Thymus (tissue), 11 donors: ENCODE results near the gene USP47. TPM values are rescaled to one million over a fixed set of nuclear protein-coding genes. Genes with fewer than 3 reads are reported as not detected.

Experiments used
- DNase-seq, 9 donors: peaks; one replicate each; pipeline ENCODE4 v3.0.0-alpha.2; 2013; ENCODE audit warnings: low spot score in 9 of 9, low read depth in 6 of 9, missing footprints in 1 of 9
- H3K27ac ChIP-seq, 2 donors: one replicate each; pipeline ENCODE4 v1.5.1; 2013; ENCODE audit warnings: control low read depth in 1 of 2, low read depth in 1 of 2, low read length in 1 of 2, mild to moderate bottlenecking in 1 of 2, moderate library complexity in 1 of 2
- H3K27me3 ChIP-seq, 2 donors: one replicate each; pipeline ENCODE4 v1.5.1; 2013; ENCODE audit warnings: low read length in 1 of 2; ENCODE audit not compliant: control insufficient read depth in 2 of 2, insufficient read depth in 1 of 2
- H3K36me3 ChIP-seq, 2 donors: one replicate each; pipeline ENCODE4 v1.5.1; 2013; ENCODE audit warnings: low read length in 1 of 2, mild to moderate bottlenecking in 1 of 2, moderate library complexity in 1 of 2; ENCODE audit not compliant: control insufficient read depth in 2 of 2, insufficient read depth in 2 of 2
- H3K4me1 ChIP-seq, 2 donors: one replicate each; pipeline ENCODE4 v1.5.1; 2013; ENCODE audit warnings: low read length in 2 of 2; ENCODE audit not compliant: control insufficient read depth in 2 of 2, insufficient read depth in 2 of 2
- H3K4me3 ChIP-seq, 2 donors: one replicate each; pipeline ENCODE4 v1.5.1; 2013; ENCODE audit warnings: low read length in 2 of 2, control low read depth in 1 of 2, mild to moderate bottlenecking in 1 of 2
- H3K9me3 ChIP-seq, 2 donors: one replicate each; pipeline ENCODE4 v1.5.1; 2013; ENCODE audit warnings: low read length in 1 of 2, mild to moderate bottlenecking in 1 of 2; ENCODE audit not compliant: control insufficient read depth in 2 of 2, insufficient read depth in 1 of 2
- WGBS: extraction: QIAGEN DNeasy Blood & Tissue Kit; methylation state at CpG from one replicate; pipeline ENCODE4 v1.1.7; 2013; 5-methylcytosine and 5-hydroxymethylcytosine counted together
- polyA plus RNA-seq: library from polyadenylated mRNA; stranded (reverse); fragments of 200-250 nt; gene quantifications from one replicate; pipeline ENCODE4 v1.2.3, GENCODE V29; 2013
- total RNA-seq: library from RNA; stranded (reverse); fragments of 120-200 nt; gene quantifications from one replicate; pipeline ENCODE4 v1.2.4, GENCODE V29; 2013
- donor health status: healthy.

USP47 gene
- total and polyA plus RNA-seq, 2 donors, result 40.3 to 56.5 TPM

DNA sequence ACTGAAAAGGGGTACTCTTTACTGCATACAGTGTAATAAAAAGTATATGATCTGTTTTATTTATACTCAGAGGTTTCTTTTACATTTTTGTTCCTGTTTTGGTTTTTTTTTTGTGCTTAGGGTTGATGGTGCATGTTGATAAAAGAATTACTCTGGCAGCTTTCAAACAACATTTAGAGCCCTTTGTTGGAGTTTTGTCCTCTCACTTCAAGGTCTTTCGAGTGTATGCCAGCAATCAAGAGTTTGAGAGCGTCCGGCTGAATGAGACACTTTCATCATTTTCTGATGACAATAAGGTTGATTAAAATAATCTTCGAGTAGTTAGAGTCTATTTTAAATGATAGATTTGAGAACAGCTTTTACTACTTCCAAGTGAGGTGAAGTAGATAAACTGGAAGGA lies 106.1 kb downstream of the USP47 start:
- H3K4me3 ChIP-seq, result no peak overlapping the region
- H3K36me3 ChIP-seq, result peaks cover 7 to 61% of the 10 kb centered on the region in 2 donors
- no peak overlapping the region for H3K27ac ChIP-seq
- DNase-seq, result no peak
- no peaks in the 10 kb centered on the region for H3K9me3 ChIP-seq
- 99% methylated on average over 4 of the region's 4 CpGs for WGBS
- H3K4me1 ChIP-seq, result no peaks in the 10 kb centered on the region
- H3K27me3 ChIP-seq, result no peaks in the 10 kb centered on the region

DNA sequence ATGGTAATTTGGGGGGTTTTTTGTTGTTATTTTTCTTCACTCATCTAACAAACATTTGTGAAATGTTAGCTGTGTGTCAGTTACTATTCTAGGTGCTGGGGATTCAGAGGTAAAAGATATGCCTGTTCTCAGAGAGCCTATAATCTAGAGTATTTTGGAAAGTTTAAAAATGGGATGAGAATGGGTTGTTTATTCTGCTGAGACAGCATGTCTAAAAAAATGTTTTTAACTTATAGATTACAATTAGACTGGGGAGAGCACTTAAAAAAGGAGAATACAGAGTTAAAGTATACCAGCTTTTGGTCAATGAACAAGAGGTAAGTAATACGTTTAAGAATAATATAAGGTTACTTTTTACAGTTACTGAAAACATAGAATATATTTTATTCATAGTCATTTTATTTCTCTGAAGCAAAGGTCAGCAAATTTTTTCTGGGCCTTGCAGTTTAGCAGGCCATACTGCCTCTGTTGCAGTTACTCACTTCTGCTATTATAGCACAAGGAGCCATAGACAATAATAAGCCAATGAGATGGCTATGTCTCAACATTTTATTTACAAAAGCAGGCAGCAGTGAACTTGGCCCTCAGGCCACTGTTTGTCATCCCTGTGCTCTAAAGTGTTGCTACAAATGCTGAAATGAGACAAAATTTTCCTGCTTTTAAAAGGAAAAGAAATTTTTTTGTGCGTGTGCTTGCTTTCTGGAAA lies 106.6 kb downstream of the USP47 start:
- WGBS, result 98% methylated on average over 2 of the region's 2 CpGs
- Histone ChIP-seq H3K27me3 (no peaks in the 10 kb centered on the region), H3K4me1 (no peaks in the 10 kb centered on the region), H3K4me3 (no peak overlapping the region), H3K27ac (no peak overlapping the region), H3K36me3 (peaks cover 6 to 63% of the 10 kb centered on the region in 2 donors), H3K9me3 (no peaks in the 10 kb centered on the region)
- DNase-seq, result no peak

GRCh38 chr11:11949482-11949881 lies 107.7 kb downstream of the USP47 start:
- Histone ChIP-seq H3K36me3 (peaks cover 3 to 58% of the 10 kb centered on the region in 2 donors), H3K27me3 (no peaks in the 10 kb centered on the region), H3K4me3 (no peak overlapping the region), H3K9me3 (no peaks in the 10 kb centered on the region), H3K27ac (no peak overlapping the region), H3K4me1 (no peaks in the 10 kb centered on the region)
- DNase-seq, result no peak

DNA sequence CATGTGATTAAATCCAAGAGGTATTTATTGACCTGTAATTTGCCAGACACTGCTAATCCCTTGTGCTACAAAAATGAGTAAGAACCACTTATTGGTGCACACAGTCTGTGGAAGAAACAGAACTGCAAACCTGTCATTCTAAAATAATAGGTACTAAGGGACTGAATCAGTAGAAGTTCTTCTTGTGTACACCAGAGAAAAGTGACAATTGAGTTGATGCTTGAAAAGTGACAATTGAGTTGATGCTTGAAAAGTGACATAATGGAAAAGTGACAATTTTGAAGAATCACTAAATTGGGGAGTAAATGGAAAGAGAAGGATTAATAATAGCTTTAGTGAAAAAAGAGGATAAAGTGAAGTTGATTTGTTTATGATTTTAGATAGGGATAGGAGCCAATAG lies 110.3 kb downstream of the USP47 start:
- no peak for DNase-seq
- no peaks in the 10 kb centered on the region for H3K9me3 ChIP-seq
- H3K27me3 ChIP-seq, result no peaks in the 10 kb centered on the region
- no peaks in the 10 kb centered on the region for H3K4me1 ChIP-seq
- peaks cover 8 to 57% of the 10 kb centered on the region in 2 donors for H3K36me3 ChIP-seq
- no peak overlapping the region for H3K4me3 ChIP-seq
- H3K27ac ChIP-seq, result no peak overlapping the region

- peaks cover 18 to 41% of the 10 kb centered on the region in 2 donors for H3K36me3 ChIP-seq
- H3K27ac ChIP-seq, result no peak overlapping the region
- no peaks in the 10 kb centered on the region for H3K9me3 ChIP-seq
- no peak for DNase-seq
- H3K4me3 ChIP-seq, result no peak overlapping the region
- no peaks in the 10 kb centered on the region for H3K27me3 ChIP-seq
- H3K4me1 ChIP-seq, result peaks cover 0 to 5% of the 10 kb centered on the region in 2 donors
- 99% methylated on average over 5 of the region's 5 CpGs for WGBS
Observed at GRCh38 chr11:11956006-11956405, 114.2 kb downstream of the USP47 start.

DNA sequence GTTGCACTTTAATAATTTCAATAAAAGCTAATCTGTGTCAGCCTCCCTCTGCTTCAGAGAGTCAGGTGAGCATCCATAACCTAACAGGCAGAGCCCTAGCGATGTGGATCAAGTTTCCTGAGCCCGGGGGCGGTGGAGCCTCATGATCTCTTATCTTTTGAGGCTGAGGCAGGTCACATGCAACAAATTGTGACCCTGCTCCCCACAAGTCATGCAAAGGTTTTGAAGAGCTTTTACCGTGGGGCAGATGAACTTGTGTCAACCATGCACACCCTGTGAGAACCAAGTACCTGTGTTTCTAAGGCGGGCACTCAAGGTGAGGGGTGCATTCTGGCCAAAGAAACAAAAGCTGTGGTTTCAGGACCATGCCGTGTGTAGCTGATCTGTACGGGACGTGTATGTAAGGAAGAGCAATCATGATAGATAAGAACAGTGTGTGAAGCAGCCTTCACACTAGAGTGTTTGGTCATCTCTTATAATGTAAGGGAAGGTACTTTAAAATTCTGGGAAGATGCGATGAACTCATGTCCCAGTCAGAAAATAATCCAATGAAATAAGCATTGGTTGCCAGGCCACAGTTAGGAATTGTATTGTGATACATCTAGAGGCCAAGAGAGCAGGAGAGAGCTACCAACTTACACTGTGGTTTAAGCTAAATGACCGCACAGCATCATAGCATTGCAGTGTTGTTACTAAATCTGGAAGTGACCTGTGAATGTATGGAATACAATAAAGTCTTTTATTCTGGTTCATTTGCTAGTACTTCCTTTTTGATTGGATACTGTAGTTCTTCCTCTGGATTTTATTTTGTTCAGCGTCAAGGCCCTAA lies 116.8 kb downstream of the USP47 start:
- H3K36me3 ChIP-seq, result peaks cover 18 to 27% of the 10 kb centered on the region in 2 donors
- no peaks in the 10 kb centered on the region for H3K27me3 ChIP-seq
- no peak for DNase-seq
- H3K27ac ChIP-seq, result no peak overlapping the region
- peaks cover 0 to 5% of the 10 kb centered on the region in 2 donors for H3K4me1 ChIP-seq
- H3K4me3 ChIP-seq, result no peak overlapping the region
- 98% methylated on average over 11 of the region's 11 CpGs for WGBS
- peaks cover 0 to 6% of the 10 kb centered on the region in 2 donors for H3K9me3 ChIP-seq

GRCh38 chr11:11959601-11960000 lies 117.8 kb downstream of the USP47 start:
- H3K4me1 ChIP-seq, result peaks cover 0 to 5% of the 10 kb centered on the region in 2 donors
- peaks cover 0 to 6% of the 10 kb centered on the region in 2 donors for H3K9me3 ChIP-seq
- H3K27me3 ChIP-seq, result no peaks in the 10 kb centered on the region
- peaks cover 18 to 22% of the 10 kb centered on the region in 2 donors for H3K36me3 ChIP-seq
- no peak for DNase-seq
- H3K27ac ChIP-seq, result no peak overlapping the region
- no peak overlapping the region for H3K4me3 ChIP-seq

GRCh38 chr11:11960687-11961086 lies 118.9 kb downstream of the USP47 start:
- peak in 1 of 9 donors; percentile 28 for DNase-seq
- 92% methylated on average over 1 of the region's 1 CpG for WGBS
- H3K36me3 ChIP-seq, result peaks cover 13 to 15% of the 10 kb centered on the region in 2 donors
- peaks cover 0 to 5% of the 10 kb centered on the region in 2 donors for H3K4me1 ChIP-seq
- H3K27ac ChIP-seq, result no peak overlapping the region
- no peak overlapping the region for H3K4me3 ChIP-seq
- H3K27me3 ChIP-seq, result no peaks in the 10 kb centered on the region
- H3K9me3 ChIP-seq, result peaks cover 0 to 6% of the 10 kb centered on the region in 2 donors

DNA sequence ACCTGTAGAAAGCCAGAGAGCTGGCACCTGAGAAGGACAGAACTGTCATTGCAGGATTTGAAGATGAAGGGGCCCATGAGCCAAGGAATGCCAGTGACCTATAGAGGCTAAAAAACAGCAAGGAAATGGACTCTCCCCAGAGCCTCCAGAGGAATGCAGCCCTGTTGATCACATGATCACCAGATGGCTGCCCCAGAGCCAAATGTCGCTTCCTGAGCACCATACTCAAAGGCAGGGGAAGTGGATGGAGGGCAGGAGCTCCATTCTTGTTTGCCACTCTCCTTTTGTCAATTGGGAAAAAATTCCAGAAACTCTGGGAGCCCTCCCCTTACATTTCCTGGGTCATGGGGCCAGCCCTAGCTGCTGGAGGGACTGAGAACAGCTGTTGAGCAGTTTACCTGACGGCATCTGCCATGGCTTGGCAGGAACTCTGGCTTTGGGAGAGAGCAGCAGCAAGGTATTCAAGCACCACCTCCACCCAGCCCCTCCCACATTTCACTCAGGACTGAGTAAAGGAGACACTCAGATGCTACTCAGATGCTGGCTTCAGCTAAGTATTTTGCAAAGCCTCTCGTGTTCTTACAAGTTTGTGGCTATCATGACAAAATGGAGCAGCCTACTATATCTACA lies 119.7 kb downstream of the USP47 start:
- Histone ChIP-seq H3K27ac (no peak overlapping the region), H3K36me3 (peaks cover 5 to 9% of the 10 kb centered on the region in 2 donors), H3K9me3 (peaks cover 0 to 6% of the 10 kb centered on the region in 2 donors), H3K4me1 (peaks cover 0 to 5% of the 10 kb centered on the region in 2 donors), H3K27me3 (no peaks in the 10 kb centered on the region), H3K4me3 (no peak overlapping the region)
- no peak for DNase-seq
- WGBS, result 96% methylated on average over 3 of the region's 3 CpGs
